MM.1S (cell line): ENCODE results near the gene PPP1R3A.

ENCODE experiments used
- DNase-seq: peaks from one replicate; pipeline ENCODE4 v3.0.0-alpha.2; 2015
- H2AFZ ChIP-seq: fragments of 300-600 bp; sonication (generic); 2 replicates; pipeline ENCODE4 v1.6.0; 2016; ENCODE audit warnings: antibody characterized with exemption, low read length
- H3F3A ChIP-seq: fragments of 300-600 bp; sonication (generic); 2 replicates; pipeline ENCODE4 v1.6.1; 2016; ENCODE audit warnings: mild to moderate bottlenecking, antibody characterized with exemption, low read length, moderate library complexity, mixed read lengths; ENCODE audit not compliant: insufficient read depth
- H3K27ac ChIP-seq: fragments of 300-600 bp; sonication (generic); 2 replicates; pipeline ENCODE4 v1.5.1; 2016; ENCODE audit warnings: mild to moderate bottlenecking, low read length
- H3K27me3 ChIP-seq: fragments of 300-600 bp; sonication (generic); replicated peaks from 2 replicates; pipeline ENCODE4 v1.6.0; 2016; ENCODE audit warnings: low read length; ENCODE audit not compliant: insufficient read depth
- H3K36me3 ChIP-seq: fragments of 300-600 bp; sonication (generic); replicated peaks from 2 replicates; pipeline ENCODE4 v1.6.1; 2016; ENCODE audit warnings: mild to moderate bottlenecking, low read length, mixed read lengths; ENCODE audit not compliant: insufficient read depth
- H3K4me1 ChIP-seq: fragments of 300-600 bp; sonication (generic); 2 replicates; pipeline ENCODE4 v1.6.1; 2016; ENCODE audit warnings: low read length, mixed read lengths
- H3K4me2 ChIP-seq: fragments of 300-600 bp; sonication (generic); 2 replicates; pipeline ENCODE4 v1.6.0; 2016; ENCODE audit warnings: low read depth, low read length
- H3K4me3 ChIP-seq: fragments of 300-600 bp; sonication (generic); 2 replicates; pipeline ENCODE4 v1.5.1; 2016; ENCODE audit warnings: low read length, mixed read lengths
- H3K79me2 ChIP-seq: fragments of 300-600 bp; sonication (generic); 2 replicates; pipeline ENCODE4 v1.6.1; 2016; ENCODE audit warnings: mixed run types, low read length, mixed read lengths
- H3K9ac ChIP-seq: fragments of 300-600 bp; sonication (generic); 2 replicates; pipeline ENCODE4 v1.6.1; 2016; ENCODE audit warnings: low read length, mixed read lengths
- H3K9me2 ChIP-seq: fragments of 300-600 bp; sonication (generic); replicated peaks from 2 replicates; pipeline ENCODE4 v1.6.1; 2016; ENCODE audit warnings: mild to moderate bottlenecking, low read length, mixed read lengths; ENCODE audit not compliant: insufficient read depth
- H3K9me3 ChIP-seq: fragments of 300-600 bp; sonication (generic); replicated peaks from 2 replicates; pipeline ENCODE4 v1.6.1; 2016; ENCODE audit warnings: mild to moderate bottlenecking, low read length, mixed read lengths; ENCODE audit not compliant: insufficient read depth
- H4K20me1 ChIP-seq: fragments of 300-600 bp; sonication (generic); 2 replicates; pipeline ENCODE4 v1.6.1; 2016; ENCODE audit warnings: mild to moderate bottlenecking, low read length, moderate library complexity, mixed read lengths; ENCODE audit not compliant: insufficient read depth
- CTCF ChIP-seq: fragments of 300-600 bp; sonication (generic); IDR thresholded peaks from 2 replicates; pipeline ENCODE4 v1.5.1; 2016; ENCODE audit warnings: antibody characterized with exemption, low read length, mixed read lengths
- EZH2 ChIP-seq: fragments of 300-600 bp; sonication (generic); optimal IDR thresholded peaks from 2 replicates; pipeline ENCODE3; 2017; ENCODE audit warnings: low read depth, mild to moderate bottlenecking, antibody characterized with exemption, low read length, mixed read lengths
- EZH2phosphoT487 ChIP-seq: fragments of 300-600 bp; sonication (generic); IDR thresholded peaks from 2 replicates; pipeline ENCODE4 v1.6.1; 2018; ENCODE audit warnings: antibody characterized with exemption, low read length

Gene PPP1R3A

GRCh38 chr7:113904521-113904920, 14.3 kb downstream of the PPP1R3A start:
- H3K79me2 ChIP-seq: no peaks in the 10 kb centered on the region
- H3K36me3 ChIP-seq: no peaks in the 10 kb centered on the region
- H3K27ac ChIP-seq: no peak overlapping the region
- H3F3A ChIP-seq: no peaks in the 10 kb centered on the region
- no peak overlapping the region for H3K9ac ChIP-seq
- no peaks in the 10 kb centered on the region for H3K27me3 ChIP-seq
- no peak overlapping the region for H3K4me3 ChIP-seq
- no peaks in the 10 kb centered on the region for H3K9me2 ChIP-seq
- TF ChIP-seq CTCF: no peak
- TF ChIP-seq EZH2: no peak
- no peak for TF ChIP-seq EZH2phosphoT487
- H3K9me3 ChIP-seq: no peaks in the 10 kb centered on the region
- no peaks in the 10 kb centered on the region for H4K20me1 ChIP-seq
- H3K4me1 ChIP-seq: no peaks in the 10 kb centered on the region
- DNase-seq: no peak
- no peak overlapping the region for H2AFZ ChIP-seq
- H3K4me2 ChIP-seq: no peak overlapping the region

GRCh38 chr7:113892818-113893217, 26.0 kb downstream of the PPP1R3A start:
- H3K27me3 ChIP-seq: no peaks in the 10 kb centered on the region
- no peak for DNase-seq
- no peaks in the 10 kb centered on the region for H3F3A ChIP-seq
- no peak overlapping the region for H3K4me3 ChIP-seq
- no peak overlapping the region for H3K4me2 ChIP-seq
- H3K36me3 ChIP-seq: no peaks in the 10 kb centered on the region
- no peaks in the 10 kb centered on the region for H3K79me2 ChIP-seq
- H3K9me3 ChIP-seq: no peaks in the 10 kb centered on the region
- H3K9me2 ChIP-seq: no peaks in the 10 kb centered on the region
- H3K4me1 ChIP-seq: no peaks in the 10 kb centered on the region
- no peak for TF ChIP-seq EZH2
- TF ChIP-seq EZH2phosphoT487: no peak
- no peak for TF ChIP-seq CTCF
- H3K9ac ChIP-seq: no peak overlapping the region
- H4K20me1 ChIP-seq: no peaks in the 10 kb centered on the region
- no peak overlapping the region for H3K27ac ChIP-seq
- no peak overlapping the region for H2AFZ ChIP-seq

- H2AFZ ChIP-seq: no peak overlapping the region
- H3K4me3 ChIP-seq: no peak overlapping the region
- no peak for DNase-seq
- no peak overlapping the region for H3K27ac ChIP-seq
- H3K79me2 ChIP-seq: no peaks in the 10 kb centered on the region
- no peaks in the 10 kb centered on the region for H4K20me1 ChIP-seq
- H3K4me1 ChIP-seq: no peaks in the 10 kb centered on the region
- no peaks in the 10 kb centered on the region for H3K9me3 ChIP-seq
- H3K36me3 ChIP-seq: no peaks in the 10 kb centered on the region
- no peaks in the 10 kb centered on the region for H3K27me3 ChIP-seq
- no peaks in the 10 kb centered on the region for H3F3A ChIP-seq
- TF ChIP-seq EZH2: no peak
- no peak for TF ChIP-seq EZH2phosphoT487
- TF ChIP-seq CTCF: no peak
- no peak overlapping the region for H3K4me2 ChIP-seq
- no peak overlapping the region for H3K9ac ChIP-seq
- no peaks in the 10 kb centered on the region for H3K9me2 ChIP-seq
Observed at GRCh38 chr7:113891828-113892227, 27.0 kb downstream of the PPP1R3A start.

GRCh38 chr7:113891031-113891350, 27.8 kb downstream of the PPP1R3A start:
- H3K36me3 ChIP-seq: no peaks in the 10 kb centered on the region
- H3K27me3 ChIP-seq: no peaks in the 10 kb centered on the region
- H3K9me3 ChIP-seq: no peaks in the 10 kb centered on the region
- H4K20me1 ChIP-seq: no peaks in the 10 kb centered on the region
- no peak overlapping the region for H2AFZ ChIP-seq
- TF ChIP-seq EZH2phosphoT487 (no peak), EZH2 (no peak), CTCF (no peak)
- H3K4me3 ChIP-seq: no peak overlapping the region
- no peak overlapping the region for H3K9ac ChIP-seq
- H3F3A ChIP-seq: no peaks in the 10 kb centered on the region
- no peaks in the 10 kb centered on the region for H3K4me1 ChIP-seq
- H3K4me2 ChIP-seq: no peak overlapping the region
- H3K9me2 ChIP-seq: no peaks in the 10 kb centered on the region
- H3K79me2 ChIP-seq: no peaks in the 10 kb centered on the region
- no peak overlapping the region for H3K27ac ChIP-seq
- no peak for DNase-seq
